HG03103 (cell line): Measurements from ENCODE around the gene KBTBD13.

ENCODE experiments used
- ATAC-seq: cut with Tn5 transposase; IDR thresholded peaks from one replicate; pipeline ENCODE4 v1.9.1; 2021; ENCODE audit warnings: low read depth; ENCODE audit not compliant: unreplicated experiment

KBTBD13 gene

DNA sequence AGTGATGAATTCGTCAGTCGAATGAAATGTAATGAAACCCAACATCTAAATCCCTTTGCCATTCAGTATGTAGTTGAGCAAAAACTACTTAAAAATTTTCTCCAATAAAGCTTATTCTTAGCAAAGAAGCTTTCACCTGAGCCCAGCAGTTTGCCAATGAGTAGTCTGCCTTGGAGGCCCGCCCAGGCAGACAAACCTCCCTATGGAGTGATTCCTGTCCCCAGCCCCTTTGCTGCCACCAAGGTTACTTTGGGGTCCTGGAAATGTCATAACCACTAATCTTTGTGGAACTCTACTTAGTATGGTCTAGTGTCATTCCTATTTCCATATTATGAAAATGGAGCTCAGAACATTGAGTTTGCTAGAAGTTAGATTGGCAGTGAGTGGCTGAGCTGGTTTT lies 26.4 kb downstream of the KBTBD13 start:
- no peak for ATAC-seq

DNA sequence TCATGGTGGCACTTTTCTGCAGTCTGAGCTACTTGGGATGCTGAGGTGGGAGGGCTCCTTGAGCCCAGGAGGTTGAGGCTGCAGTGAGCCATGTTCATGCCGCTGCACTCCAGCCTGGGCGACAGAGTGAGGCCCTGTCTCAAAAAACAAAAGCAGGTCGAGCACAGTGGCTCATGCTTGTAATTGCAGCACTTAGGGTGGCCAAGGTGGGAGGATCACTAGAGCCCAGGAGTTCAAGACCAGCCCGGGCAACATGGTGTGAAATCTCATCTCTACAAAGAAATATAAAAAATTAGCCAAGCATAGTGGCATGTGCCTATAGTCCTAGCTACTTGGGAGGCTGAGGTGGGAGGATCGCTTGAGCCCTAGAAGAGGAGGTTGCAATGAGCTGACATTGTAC lies 28.5 kb downstream of the KBTBD13 start:
- no peak for ATAC-seq

DNA sequence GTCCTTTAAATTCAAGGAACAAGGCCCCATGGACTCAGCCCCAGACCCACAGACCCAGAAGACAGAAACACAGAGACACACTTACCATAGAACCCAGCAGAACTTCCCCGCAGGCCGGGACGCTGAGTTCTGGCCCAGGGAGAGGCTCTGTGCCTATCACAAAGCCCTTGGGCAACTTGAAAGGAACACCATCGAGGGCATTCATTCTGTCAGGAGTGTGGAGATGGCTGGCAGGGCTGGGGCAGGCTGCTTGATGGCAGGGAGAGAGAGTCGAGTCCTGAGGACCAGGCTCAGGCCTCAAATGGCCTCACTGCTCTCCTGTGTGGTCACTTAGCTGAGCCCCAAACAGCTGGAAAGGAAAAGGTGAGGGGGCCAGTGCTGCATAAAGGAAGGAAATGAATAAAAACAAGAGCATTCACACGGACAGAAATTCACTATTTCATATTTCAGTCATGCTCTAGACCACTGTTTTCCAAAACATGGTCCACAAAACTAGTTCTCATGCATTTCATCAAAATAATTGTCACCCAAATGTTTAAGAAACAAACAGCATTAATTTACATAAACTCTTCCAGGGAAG lies 29.6 kb downstream of the KBTBD13 start:
- no peak for ATAC-seq

DNA sequence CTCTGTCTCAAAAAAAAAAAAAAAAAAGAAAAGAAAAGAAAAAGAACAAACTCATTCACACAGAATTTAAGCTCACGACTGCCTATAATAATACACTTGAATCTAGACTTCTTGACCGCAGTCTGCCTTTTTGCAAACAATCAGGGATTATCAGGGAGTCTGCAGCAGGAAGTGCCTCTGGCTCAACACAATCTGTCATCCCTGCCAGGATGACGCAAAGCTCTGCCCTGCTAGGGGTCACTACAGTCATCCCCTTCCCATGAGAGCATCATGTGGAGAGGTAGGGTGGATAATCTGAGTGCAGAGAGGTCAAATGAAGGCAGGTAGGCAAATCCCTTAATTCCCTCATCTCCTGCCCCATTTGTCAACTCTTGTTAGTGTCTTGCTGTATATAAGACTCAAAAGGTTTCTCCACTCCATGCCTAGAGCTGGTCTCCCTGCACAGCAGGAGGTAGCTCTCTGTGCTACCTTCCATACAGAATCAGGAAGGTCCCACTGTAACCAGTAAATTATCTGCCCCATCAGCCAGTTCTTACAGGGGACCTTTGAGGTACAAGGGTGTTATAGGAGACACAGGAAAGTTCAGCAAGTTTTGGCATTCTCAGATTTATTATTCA lies 34.2 kb downstream of the KBTBD13 start:
- no peak for ATAC-seq

DNA sequence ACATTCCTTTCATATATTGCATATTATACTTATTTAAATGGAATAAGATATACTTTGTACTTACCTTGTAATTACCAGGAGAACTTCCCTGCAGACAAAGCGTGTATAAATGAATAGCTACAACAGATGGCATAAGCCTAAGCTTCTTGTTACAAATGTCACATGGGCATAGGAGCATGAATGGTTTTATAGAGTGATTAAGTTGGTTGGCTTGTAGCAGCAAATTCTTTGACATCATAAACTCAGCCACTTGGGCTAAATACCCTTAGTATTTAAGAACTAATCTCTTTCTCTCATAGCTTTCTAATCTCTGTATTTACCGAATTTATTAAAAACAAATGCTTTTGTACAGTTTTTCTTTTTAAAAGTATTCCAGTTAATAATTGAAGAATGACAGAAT lies 38.5 kb downstream of the KBTBD13 start, which contains the start of gene UBAP1L:
Gene UBAP1L (minus strand): TSS at position 115 of the 400 bp plus-strand sequence. CDS start 8,985 bp downstream, outside the sequence.
- no peak for ATAC-seq

DNA sequence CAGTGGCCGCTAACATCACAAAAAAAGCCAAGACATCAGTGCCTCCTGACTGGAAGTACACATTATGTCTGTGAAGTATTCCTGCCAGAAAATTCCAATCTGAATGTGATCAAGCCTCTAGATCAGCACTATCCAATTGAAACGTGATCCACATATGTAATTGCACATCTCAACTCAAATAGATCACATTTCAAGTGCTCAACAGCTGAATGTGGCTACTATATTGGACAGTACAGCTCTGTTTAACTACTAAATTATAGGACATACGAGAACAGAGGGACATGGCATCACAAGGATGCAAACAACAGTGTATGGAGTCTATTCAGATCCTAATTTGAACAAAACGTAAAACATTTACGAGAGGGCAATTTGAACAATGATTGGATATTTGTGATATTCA lies 39.0 kb downstream of the KBTBD13 start:
- no peak for ATAC-seq
